Measurements from ENCODE around the gene SFTA2. TPM values are rescaled to one million over a fixed set of nuclear protein-coding genes. Genes with fewer than 3 reads are reported as not detected.

The SFTA2 gene
- total and polyA plus RNA-seq, 7 donors, result 3.6 TPM; not detected in 6

- H3K4me3 ChIP-seq, result peak overlapping the region; percentile 80 to 93 (median 87)
- WGBS, 2 donors, result 2 to 7% methylated on average over 59 of the region's 59 CpGs
- H3K36me3 ChIP-seq, result peaks cover 0 to 11% (median 3%) of the 10 kb centered on the region in 4 donors
- no peak for TF ChIP-seq POLR2A (IDR thresholded peaks at IDR 0.05)
- TF ChIP-seq POLR2AphosphoS5 (IDR thresholded peaks at IDR 0.05), result peak in 2 of 4 donors; percentile 18 to 31
- no peak for TF ChIP-seq EP300 (IDR thresholded peaks at IDR 0.05)
- TF ChIP-seq CTCF (IDR thresholded peaks at IDR 0.05), result no peak
- no peaks in the 10 kb centered on the region for H3K9me3 ChIP-seq
- DNase-seq, result peak; percentile 80
- peaks cover 0 to 46% (median 36%) of the 10 kb centered on the region in 4 donors for H3K4me1 ChIP-seq
- intact Hi-C loops (cut with DNase I), result loop anchor here (2.0 kb wide), 1 partner anchor 142 kb away; the partner anchor contains the start of gene FLOT1
- H3K27ac ChIP-seq, result peak overlapping the region; percentile 89 to 95 (median 94)
- H3K27me3 ChIP-seq, result no peaks in the 10 kb centered on the region
These were observed 47.2 kb downstream of the SFTA2 start for GRCh38 chr6:30884521-30885480.

GRCh38 chr6:30883685-30884520, 48.1 kb downstream of the SFTA2 start, which contains the start of gene DDR1:
Gene DDR1, plus strand, starts transcription at chr6:30884519. Its CDS starts 4,211 bp downstream, at chr6:30888730.
- intact Hi-C loops (cut with DNase I), result loop anchor here (2.0 kb wide), 1 partner anchor 141 kb away; the partner anchor contains the start of gene FLOT1
- Histone ChIP-seq H3K4me1 (peaks cover 0 to 46% (median 32%) of the 10 kb centered on the region in 4 donors), H3K4me3 (peak within 1 kb of the TSS; percentile 80 to 93 (median 87)), H3K9me3 (no peaks in the 10 kb centered on the region), H3K36me3 (peaks cover 0 to 2% (median under 1%) of the 10 kb centered on the region in 4 donors), H3K27ac (peak within 1 kb of the TSS; percentile 89 to 95 (median 94)), H3K27me3 (no peaks in the 10 kb centered on the region)
- peak; percentile 91 for DNase-seq
- WGBS, 2 donors, result 3 to 7% methylated on average over 62 of the region's 62 CpGs
- TF ChIP-seq EP300 (IDR thresholded peaks at IDR 0.05) (no peak), CTCF (IDR thresholded peaks at IDR 0.05) (no peak), POLR2A (IDR thresholded peaks at IDR 0.05) (no peak), POLR2AphosphoS5 (IDR thresholded peaks at IDR 0.05) (peak in 1 of 4 donors; percentile 10)

- H3K4me3 ChIP-seq, result peak overlapping the region in 2 of 4 donors; percentile 80 to 92
- no peaks in the 10 kb centered on the region for H3K36me3 ChIP-seq
- no peaks in the 10 kb centered on the region for H3K27me3 ChIP-seq
- no peaks in the 10 kb centered on the region for H3K9me3 ChIP-seq
- no peak for DNase-seq
- 15 to 48% methylated on average over 15 of the region's 15 CpGs for WGBS, 2 donors
- peaks cover 0 to 50% (median 36%) of the 10 kb centered on the region in 4 donors for H3K4me1 ChIP-seq
- intact Hi-C loops (cut with DNase I), result no loop called here
- TF ChIP-seq POLR2A (IDR thresholded peaks at IDR 0.05) (peak in 1 of 2 donors; percentile 41), EP300 (IDR thresholded peaks at IDR 0.05) (no peak), CTCF (IDR thresholded peaks at IDR 0.05) (no peak)
- peak overlapping the region; percentile 89 to 95 (median 94) for H3K27ac ChIP-seq
These were observed 48.9 kb downstream of the SFTA2 start for GRCh38 chr6:30882759-30883684.

Measured in sigmoid colon (tissue), 7 donors.